ENCODE results near the gene POLDIP2. TPM values are rescaled to one million over a fixed set of nuclear protein-coding genes. Genes with fewer than 3 reads are reported as not detected.

Gene POLDIP2
- total and polyA plus RNA-seq, 10 of the 15 experiments (the other 5 are each of a cell fraction or from before 2014, with no cell fraction given), result 22.8 to 196 (median 121) TPM

GRCh38 chr17:28385037-28385400 is 27.7 kb upstream of the POLDIP2 start:
- peak overlapping the region; percentile 82 for H3K4me2 ChIP-seq (ENCODE audit: control insufficient read depth, insufficient read depth)
- POLR2A ChIA-PET, result interaction anchor here (0.5 kb wide), 1 partner anchor 181 kb away, joined by 4 read pairs; no protein-coding TSS in a partner anchor
- CTCF ChIA-PET, result interaction anchor here (3.6 kb wide), 1 partner anchor 32 kb away, joined by 14 read pairs; no protein-coding TSS in a partner anchor
- intact Hi-C loops (cut with micrococcal nuclease; ENCODE audit: unreplicated experiment), result no loop called here
- H3K9me3 ChIP-seq (replicated peaks; ENCODE audit: control insufficient read depth, insufficient read depth, low read length), result no peaks in the 10 kb centered on the region
- BruUV-seq (replicated peaks), result no TSS peak
- in situ Hi-C loops (cut with MboI), result no loop called here
- H2AFZ ChIP-seq (ENCODE audit: control insufficient read depth, low read depth, low read length), result peak overlapping the region; percentile 61
- H3K79me2 ChIP-seq (ENCODE audit: control insufficient read depth, insufficient read depth, low read length), result peaks cover 2% of the 10 kb centered on the region; the same call in 1 of the 2 replicates
- WGBS (ENCODE audit: insufficient coverage, insufficient replicate concordance, low lambda C conversion rate, missing lambda C conversion rate), result 6% methylated on average over 29 of the region's 29 CpGs
- H3K4me1 ChIP-seq (ENCODE audit: control insufficient read depth, insufficient read depth, low read length), result no peaks in the 10 kb centered on the region
- DNase-seq (ENCODE audit: low read depth, low spot score), result no peak
- FAIRE-seq, result no peak
- H3K36me3 ChIP-seq (ENCODE audit: control insufficient read depth in 2 of 2, insufficient read depth in 2 of 2, low read length in 1 of 2), result 0 out of 4 replicates have a peak, but pooled peaks cover 0 to 3% of the 10 kb centered on the region in 2 experiments
- RAD21 ChIA-PET (ENCODE audit: unreplicated experiment), result no interaction called here
- no peaks in the 10 kb centered on the region for H4K20me1 ChIP-seq (ENCODE audit: control insufficient read depth, insufficient read depth)
- peak overlapping the region; percentile 65 for H3K4me3 ChIP-seq
- SMC1A ChIA-PET (ENCODE audit: uncharacterized antibody, unreplicated experiment), result no interaction called here
- peak overlapping the region; percentile 58 for H3K9ac ChIP-seq (ENCODE audit: control insufficient read depth, insufficient read depth, low read length)
- 0 out of 2 replicates have a peak overlapping the region, but pooled peaks have one; percentile 1 for H3K27ac ChIP-seq (ENCODE audit: control insufficient read depth, insufficient read depth)
- ATAC-seq, result peak; percentile 55
- H3K27me3 ChIP-seq (replicated peaks in 1 of 2; ENCODE audit: control insufficient read depth in 2 of 2, insufficient read depth in 2 of 2, low read length in 1 of 2), result no peaks in the 10 kb centered on the region; a peak in 2 of 4 replicates
- no peak for TF ChIP-seq CEBPB (IDR thresholded peaks at IDR 0.05; ENCODE audit: borderline replicate concordance in 1 of 2, low read depth in 2 of 2, low read length in 2 of 2)

- BruUV-seq (replicated peaks), result no TSS peak
- Histone ChIP-seq H3K9me3 (replicated peaks; ENCODE audit: control insufficient read depth, insufficient read depth, low read length) (no peaks in the 10 kb centered on the region), H3K36me3 (ENCODE audit: control insufficient read depth in 2 of 2, insufficient read depth in 2 of 2, low read length in 1 of 2) (0 out of 4 replicates have a peak, but pooled peaks cover 0 to 3% of the 10 kb centered on the region in 2 experiments), H3K27me3 (replicated peaks in 1 of 2; ENCODE audit: control insufficient read depth in 2 of 2, insufficient read depth in 2 of 2, low read length in 1 of 2) (no peaks in the 10 kb centered on the region; a peak in 2 of 4 replicates), H3K27ac (ENCODE audit: control insufficient read depth, insufficient read depth) (0 out of 2 replicates have a peak overlapping the region, but pooled peaks have one; percentile 1), H3K79me2 (ENCODE audit: control insufficient read depth, insufficient read depth, low read length) (peaks cover 2% of the 10 kb centered on the region; the same call in 1 of the 2 replicates), H3K4me3 (peak overlapping the region; percentile 65), H3K4me1 (ENCODE audit: control insufficient read depth, insufficient read depth, low read length) (no peaks in the 10 kb centered on the region), H4K20me1 (ENCODE audit: control insufficient read depth, insufficient read depth) (no peaks in the 10 kb centered on the region), H2AFZ (ENCODE audit: control insufficient read depth, low read depth, low read length) (peak overlapping the region; percentile 61), H3K4me2 (ENCODE audit: control insufficient read depth, insufficient read depth) (peak overlapping the region; percentile 82), H3K9ac (ENCODE audit: control insufficient read depth, insufficient read depth, low read length) (peak overlapping the region; percentile 58)
- ChIA-PET CTCF (interaction anchor here (1.7 to 3.6 kb wide), 2 partner anchors 26 to 32 kb away, joined by 4 to 14 read pairs; no protein-coding TSS in a partner anchor), RAD21 (ENCODE audit: unreplicated experiment) (no interaction called here), POLR2A (no interaction called here), SMC1A (ENCODE audit: uncharacterized antibody, unreplicated experiment) (interaction anchor here (1.0 kb wide), 1 partner anchor 153 kb away, joined by 3 read pairs; no protein-coding TSS in a partner anchor)
- peak; percentile 90 for ATAC-seq
- intact Hi-C loops (cut with micrococcal nuclease; ENCODE audit: unreplicated experiment), result loop anchor here (5.0 kb wide), 1 partner anchor 98 kb away; no protein-coding TSS in a partner anchor
- WGBS (ENCODE audit: insufficient coverage, insufficient replicate concordance, low lambda C conversion rate, missing lambda C conversion rate), result 2% methylated on average over 56 of the region's 56 CpGs
- in situ Hi-C loops (cut with MboI), result no loop called here
- FAIRE-seq, result peak; percentile 62
- DNase-seq (ENCODE audit: low read depth, low spot score), result no peak
- TF ChIP-seq TAF1 (IDR thresholded peaks at IDR 0.05; ENCODE audit: borderline replicate concordance, low read depth, low read length), result peak; percentile 33; the same call in 1 of the 2 replicates
- TF ChIP-seq HDAC6 (IDR thresholded peaks at IDR 0.05; ENCODE audit: unreplicated experiment), result no peak
- TF ChIP-seq STAT1 (conservative IDR thresholded peaks at IDR 0.05), result no peak
- no peak for TF ChIP-seq USF1 (IDR thresholded peaks at IDR 0.05; ENCODE audit: borderline replicate concordance, extremely low read length, insufficient read depth, low read depth, low read length)
- TF ChIP-seq SUPT20H (IDR thresholded peaks at IDR 0.05; ENCODE audit: borderline replicate concordance, control insufficient read depth, low read depth, low read length), result no peak
- TF ChIP-seq PRDM15 (CRISPR knock-in tag; IDR thresholded peaks at IDR 0.05), result no peak
- TF ChIP-seq BRCA1 (IDR thresholded peaks at IDR 0.05; ENCODE audit: low read depth, low read length), result no peak
- no peak; the same call in 1 of the 2 replicates for TF ChIP-seq PML (IDR thresholded peaks at IDR 0.05; ENCODE audit: low read length)
Measured at GRCh38 chr17:28384281-28385036, 27.1 kb upstream of the POLDIP2 start.

Data from GM12878 (cell line).